Large intestine (tissue), 3 donors: ENCODE results near the gene SH3BGRL3. TPM values are rescaled to one million over a fixed set of nuclear protein-coding genes. Genes with fewer than 3 reads are reported as not detected.

ENCODE experiments used
- DNase-seq, 2 donors: peaks; one replicate each; pipeline versions ENCODE4 v3.0.0 to v3.0.0-alpha.2; 2013
- H3K27ac ChIP-seq: one replicate; pipeline ENCODE4 v1.5.1; 2013; ENCODE audit warnings: low read length
- H3K27me3 ChIP-seq: 2 replicates; pipeline ENCODE4 v1.6.1; 2013; ENCODE audit warnings: low read length; ENCODE audit not compliant: control insufficient read depth, insufficient read depth
- H3K36me3 ChIP-seq: 2 replicates; pipeline ENCODE4 v1.6.1; 2013; ENCODE audit warnings: low read length; ENCODE audit not compliant: control insufficient read depth, insufficient read depth
- H3K4me1 ChIP-seq: one replicate; pipeline ENCODE4 v1.6.1; 2013; ENCODE audit warnings: low read length; ENCODE audit not compliant: control insufficient read depth, insufficient read depth
- H3K4me3 ChIP-seq: one replicate; pipeline ENCODE4 v1.5.1; 2013; ENCODE audit warnings: low read length
- H3K9me3 ChIP-seq: one replicate; pipeline ENCODE4 v1.6.1; 2013; ENCODE audit warnings: mild to moderate bottlenecking, low read depth, low read length, moderate library complexity; ENCODE audit not compliant: control insufficient read depth
- WGBS: methylation state at CpG from one replicate; pipeline ENCODE4 v1.1.5; 2013; ENCODE audit warnings: low lambda C conversion rate; ENCODE audit not compliant: insufficient coverage; 5-methylcytosine and 5-hydroxymethylcytosine counted together
- polyA plus RNA-seq: library from polyadenylated mRNA; unstranded; fragments of 120-200 nt; gene quantifications from one replicate; pipeline ENCODE4 v1.2.1, GENCODE V29; 2013

Gene SH3BGRL3
- polyA plus RNA-seq, 1 donor = 87.3 TPM

DNA sequence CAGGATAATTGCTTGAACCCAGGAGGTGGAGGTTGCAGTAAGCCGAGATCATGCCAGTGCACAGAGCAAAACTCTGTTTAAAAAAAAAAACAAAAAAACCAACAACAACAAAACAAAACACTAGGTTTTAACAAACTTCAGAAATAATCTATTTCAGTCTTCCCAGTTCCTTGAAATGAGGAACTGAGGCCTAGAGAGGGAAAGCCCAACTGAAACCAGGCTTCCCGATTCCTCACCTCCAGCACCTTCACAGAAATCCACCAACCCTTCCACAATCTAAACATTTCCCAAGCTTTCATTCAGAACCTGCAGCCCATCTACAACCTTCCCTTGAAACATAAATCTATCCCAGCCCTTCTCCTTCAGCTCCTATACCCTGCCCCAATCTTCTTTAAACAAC lies 37.3 kb downstream of the SH3BGRL3 start:
- Histone ChIP-seq H3K9me3 (no peaks in the 10 kb centered on the region), H3K27ac (no peak overlapping the region), H3K27me3 (no peaks in the 10 kb centered on the region), H3K36me3 (no peaks in the 10 kb centered on the region), H3K4me3 (no peak overlapping the region), H3K4me1 (peaks cover 3% of the 10 kb centered on the region)
- no peak for DNase-seq
- WGBS = no CpG with 5 or more reads among the region's 2 CpGs

GRCh38 chr1:26317612-26318337 lies 37.9 kb downstream of the SH3BGRL3 start, which contains the start of gene CD52:
Gene CD52 (plus strand): TSS chr1:26317958. CDS start chr1:26318018, 60 bp downstream.
- WGBS = no CpG with 5 or more reads among the region's 12 CpGs
- H3K4me1 ChIP-seq = peaks cover 3% of the 10 kb centered on the region
- no peak within 1 kb of the TSS for H3K4me3 ChIP-seq
- no peaks in the 10 kb centered on the region for H3K27me3 ChIP-seq
- H3K27ac ChIP-seq = no peak within 1 kb of the TSS
- no peaks in the 10 kb centered on the region for H3K9me3 ChIP-seq
- DNase-seq = no peak
- H3K36me3 ChIP-seq = no peaks in the 10 kb centered on the region

GRCh38 chr1:26318338-26319064 lies 38.6 kb downstream of the SH3BGRL3 start:
- Histone ChIP-seq H3K36me3 (no peaks in the 10 kb centered on the region), H3K27ac (no peak overlapping the region), H3K27me3 (no peaks in the 10 kb centered on the region), H3K4me1 (peaks cover 3% of the 10 kb centered on the region), H3K9me3 (no peaks in the 10 kb centered on the region), H3K4me3 (no peak overlapping the region)
- WGBS = no CpG with 5 or more reads among the region's 9 CpGs
- no peak for DNase-seq

DNA sequence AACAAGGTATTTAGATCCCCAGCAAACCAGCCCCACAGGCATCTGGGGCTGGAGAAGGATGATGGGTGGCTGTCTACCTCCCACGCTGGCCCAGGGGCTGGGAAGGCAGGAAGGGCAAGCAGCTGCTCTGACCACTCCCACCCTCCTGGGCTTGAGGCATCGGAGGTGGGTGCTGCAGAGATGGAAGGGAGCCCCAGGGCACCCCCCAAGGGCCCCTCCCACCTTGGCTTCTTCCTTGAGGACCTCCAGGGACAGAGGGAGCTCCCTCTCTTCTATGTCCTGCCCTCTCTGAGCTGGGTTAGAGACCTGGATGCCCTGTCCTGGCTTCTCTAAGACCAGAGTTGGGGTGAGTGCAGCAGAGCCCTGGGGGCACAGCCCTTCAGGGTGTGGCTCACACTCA lies 41.0 kb downstream of the SH3BGRL3 start:
- DNase-seq = no peak
- no CpG with 5 or more reads among the region's 2 CpGs for WGBS
- Histone ChIP-seq H3K27ac (no peak overlapping the region), H3K27me3 (no peaks in the 10 kb centered on the region), H3K9me3 (no peaks in the 10 kb centered on the region), H3K4me1 (peaks cover 3% of the 10 kb centered on the region), H3K4me3 (no peak overlapping the region), H3K36me3 (no peaks in the 10 kb centered on the region)

DNA sequence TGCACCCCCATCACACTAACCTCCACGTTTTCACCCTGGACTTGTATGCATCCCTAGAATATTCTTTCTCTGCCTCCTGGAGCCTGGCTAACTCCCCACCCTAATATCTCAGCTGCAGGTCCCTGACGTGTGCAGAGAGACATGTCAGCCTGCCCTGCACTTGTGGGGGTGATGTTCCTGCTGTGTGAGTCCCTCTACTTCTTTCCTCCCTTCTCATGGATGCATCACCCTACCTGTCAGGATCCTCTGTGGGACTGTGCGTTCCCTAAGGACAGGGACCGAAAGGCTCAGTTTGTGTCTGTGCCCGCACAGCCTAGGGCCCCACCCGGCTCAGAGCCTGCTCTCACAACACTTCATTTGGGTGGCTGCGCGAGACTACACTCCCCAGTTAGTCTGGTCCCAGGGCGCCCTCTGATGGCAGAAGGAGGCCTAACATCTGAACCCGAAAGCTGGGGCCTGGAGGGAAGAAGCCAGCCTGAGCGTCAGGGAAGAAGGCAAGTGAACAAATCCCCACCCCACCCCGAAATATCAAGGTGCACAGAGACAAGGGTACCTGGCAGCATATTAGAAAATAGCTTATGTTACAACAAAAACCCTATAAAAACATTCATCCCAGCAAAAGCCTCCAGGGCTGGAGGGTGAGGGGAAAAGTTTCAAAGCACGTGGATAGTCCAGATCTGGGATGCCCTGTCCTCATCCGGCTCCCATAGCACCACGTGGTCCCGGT lies 41.6 kb downstream of the SH3BGRL3 start:
- peak; percentile 73 to 77 for DNase-seq
- Histone ChIP-seq H3K36me3 (no peaks in the 10 kb centered on the region), H3K4me1 (peaks cover 3% of the 10 kb centered on the region), H3K9me3 (no peaks in the 10 kb centered on the region), H3K4me3 (no peak overlapping the region), H3K27ac (no peak overlapping the region), H3K27me3 (no peaks in the 10 kb centered on the region)
- no CpG with 5 or more reads among the region's 16 CpGs for WGBS

DNA sequence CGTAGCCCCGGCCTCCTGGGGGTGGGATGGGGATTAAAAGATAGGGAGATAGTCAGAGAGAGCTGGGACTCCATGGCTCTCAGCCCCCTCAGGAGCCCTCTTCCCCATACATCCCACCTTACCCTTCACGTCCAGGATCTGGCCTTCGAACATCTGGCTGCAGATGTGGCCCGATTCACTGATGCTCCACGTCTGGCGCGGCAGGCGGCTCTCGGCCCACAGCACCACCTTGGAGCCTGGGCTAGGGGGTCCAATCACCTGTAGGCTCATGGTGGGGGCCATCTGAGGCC lies 42.1 kb downstream of the SH3BGRL3 start:
- Histone ChIP-seq H3K9me3 (no peaks in the 10 kb centered on the region), H3K36me3 (no peaks in the 10 kb centered on the region), H3K27me3 (no peaks in the 10 kb centered on the region), H3K27ac (no peak overlapping the region), H3K4me1 (peaks cover 3% of the 10 kb centered on the region), H3K4me3 (no peak overlapping the region)
- no peak for DNase-seq
- no CpG with 5 or more reads among the region's 10 CpGs for WGBS

DNA sequence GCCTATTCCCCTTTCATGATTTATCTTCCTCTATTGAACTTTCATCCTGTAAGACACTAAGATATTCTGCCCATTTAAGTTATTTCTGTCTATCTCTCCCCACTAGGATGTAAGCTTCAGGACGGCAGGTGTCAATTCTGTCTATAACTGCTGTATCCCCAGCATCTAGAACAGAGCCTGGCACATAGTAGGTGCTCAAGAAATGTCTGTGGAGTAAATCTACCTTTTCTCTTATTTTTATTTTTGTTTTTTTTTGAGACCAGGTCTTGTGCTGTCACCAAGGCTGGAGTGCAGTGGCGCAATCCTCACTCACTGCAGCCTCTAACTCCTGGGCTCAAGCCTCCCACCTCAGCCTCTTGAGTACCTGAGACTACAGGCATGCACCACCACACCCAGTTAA lies 43.5 kb downstream of the SH3BGRL3 start:
- no CpG with 5 or more reads among the region's 2 CpGs for WGBS
- H3K4me1 ChIP-seq = peaks cover 3% of the 10 kb centered on the region
- no peak overlapping the region for H3K4me3 ChIP-seq
- H3K9me3 ChIP-seq = no peaks in the 10 kb centered on the region
- no peaks in the 10 kb centered on the region for H3K36me3 ChIP-seq
- no peak overlapping the region for H3K27ac ChIP-seq
- no peaks in the 10 kb centered on the region for H3K27me3 ChIP-seq
- DNase-seq = no peak

GRCh38 chr1:26324550-26324949 lies 44.7 kb downstream of the SH3BGRL3 start:
- H3K9me3 ChIP-seq = no peaks in the 10 kb centered on the region
- no peak overlapping the region for H3K4me3 ChIP-seq
- no peaks in the 10 kb centered on the region for H3K36me3 ChIP-seq
- DNase-seq = no peak
- no peak overlapping the region for H3K27ac ChIP-seq
- H3K4me1 ChIP-seq = peaks cover 3% of the 10 kb centered on the region
- H3K27me3 ChIP-seq = no peaks in the 10 kb centered on the region
- whole genome bisulfite sequencing = no CpG with 5 or more reads among the region's 3 CpGs

DNA sequence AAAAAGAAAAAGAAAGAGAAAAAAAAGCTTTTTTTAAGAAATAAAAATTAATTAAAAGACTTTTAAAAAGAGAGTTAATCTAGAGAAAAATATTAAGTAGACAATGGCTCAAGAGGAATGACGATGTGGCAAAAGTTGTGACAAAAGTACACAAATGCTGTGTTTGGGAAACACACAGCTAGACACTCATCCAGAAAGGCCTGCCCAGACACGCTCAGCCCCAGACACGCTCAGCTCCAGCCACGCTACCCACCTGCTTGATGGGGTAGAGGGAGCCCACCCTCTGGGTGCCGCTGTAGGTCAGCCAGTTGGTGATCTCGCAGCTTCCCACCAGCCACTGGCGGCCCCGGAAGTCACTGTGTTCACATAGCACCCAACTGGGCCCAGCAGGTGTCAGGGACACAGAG lies 48.1 kb downstream of the SH3BGRL3 start:
- no peaks in the 10 kb centered on the region for H3K27me3 ChIP-seq
- H3K9me3 ChIP-seq = no peaks in the 10 kb centered on the region
- WGBS = 75% methylated on average over 1 of the region's 8 CpGs
- no peaks in the 10 kb centered on the region for H3K36me3 ChIP-seq
- H3K27ac ChIP-seq = no peak overlapping the region
- no peak for DNase-seq
- no peaks in the 10 kb centered on the region for H3K4me1 ChIP-seq
- H3K4me3 ChIP-seq = no peak overlapping the region

GRCh38 chr1:26328597-26328996 lies 48.7 kb downstream of the SH3BGRL3 start:
- Histone ChIP-seq H3K36me3 (no peaks in the 10 kb centered on the region), H3K4me3 (no peak overlapping the region), H3K27ac (no peak overlapping the region), H3K27me3 (no peaks in the 10 kb centered on the region), H3K4me1 (no peaks in the 10 kb centered on the region), H3K9me3 (no peaks in the 10 kb centered on the region)
- no peak for DNase-seq
- no CpG with 5 or more reads among the region's 8 CpGs for WGBS
